Caco-2 (cell line): ENCODE data around the gene ZGRF1. TPM values are rescaled to one million over a fixed set of nuclear protein-coding genes. Genes with fewer than 3 reads are reported as not detected.

Experiments
- BruUV-seq: library from RNA; stranded (reverse); fragments of 400-500 nt; replicated peaks from 2 replicates; lab custom pipeline; 2021; lab: Mats Ljungman, UMichigan
- CTCF ChIA-PET: fragments of 300-600 bp; sonication (Branson Sonifier 250); formaldehyde crosslinking; loops from one replicate; lab custom pipeline; 2022; ENCODE audit warnings: antibody characterized with exemption; lab: Charles Lee
- POLR2A ChIA-PET: fragments of 300-600 bp; sonication (Branson Sonifier 250); formaldehyde crosslinking; loops from one replicate; lab custom pipeline; 2022; ENCODE audit warnings: antibody characterized with exemption; lab: Charles Lee
- DNase-seq, 2 experiments: peaks; one replicate each; pipeline versions ENCODE4 v3.0.0 to v3.0.0-alpha.2; 2020 to 2022
- H3K27me3 ChIP-seq: replicated peaks from 2 replicates; pipeline ENCODE4 v1.6.0; 2011; ENCODE audit warnings: low read length; ENCODE audit not compliant: control insufficient read depth, insufficient read depth
- H3K36me3 ChIP-seq: 2 replicates; pipeline ENCODE4 v1.5.1; 2011; ENCODE audit warnings: low read length; ENCODE audit not compliant: control insufficient read depth, insufficient read depth
- H3K4me1 ChIP-seq: fragments of 250-450 bp; sonication (Bioruptor Pico); 2 replicates; pipeline ENCODE4 v1.5.1; 2020; ENCODE audit warnings: mild to moderate bottlenecking
- H3K4me3 ChIP-seq: 2 replicates; pipeline ENCODE4 v1.5.1; 2011; ENCODE audit warnings: low read depth, mild to moderate bottlenecking, control low read depth, low read length
- H3K9me3 ChIP-seq: fragments of 250-450 bp; sonication (Bioruptor Pico); 2 replicates; pipeline ENCODE4 v1.5.1; 2020; ENCODE audit warnings: mild to moderate bottlenecking, moderate library complexity
- H3K27ac Mint-ChIP-seq: one replicate; pipeline ENCODE4 v1.8.0; 2022; ENCODE audit warnings: mixed read lengths; ENCODE audit not compliant: unreplicated experiment
- H3K27me3 Mint-ChIP-seq: one replicate; pipeline ENCODE4 v1.8.0; 2022; ENCODE audit warnings: mixed read lengths; ENCODE audit not compliant: insufficient read depth, unreplicated experiment
- H3K36me3 Mint-ChIP-seq: one replicate; pipeline ENCODE4 v1.8.0; 2022; ENCODE audit warnings: mild to moderate bottlenecking, mixed read lengths; ENCODE audit not compliant: insufficient read depth, unreplicated experiment
- H3K4me1 Mint-ChIP-seq: one replicate; pipeline ENCODE4 v1.8.0; 2022; ENCODE audit warnings: low read depth, mixed read lengths; ENCODE audit not compliant: unreplicated experiment
- H3K4me3 Mint-ChIP-seq: one replicate; pipeline ENCODE4 v1.8.0; 2022; ENCODE audit warnings: mild to moderate bottlenecking, moderate library complexity, mixed read lengths; ENCODE audit not compliant: unreplicated experiment
- H3K9me3 Mint-ChIP-seq: one replicate; pipeline ENCODE4 v1.8.0; 2022; ENCODE audit warnings: mixed read lengths; ENCODE audit not compliant: unreplicated experiment
- intact Hi-C: fragments of 100-400 bp; cut with micrococcal nuclease; formaldehyde crosslinking; loops from one replicate; pipeline ENCODE4 v1.10.0; 2022; ENCODE audit not compliant: unreplicated experiment
- total RNA-seq: library from RNA; stranded (reverse); gene quantifications from 2 replicates; pipeline ENCODE4 v1.2.3, GENCODE V29; 2022
- TF ChIP-seq, protein P1 (sequence below), 2 experiments: fragments of 200-600 bp in 1 of 2; IDR thresholded peaks; 1 replicate in 1 of 2; 2 replicates in 1 of 2; pipeline versions ENCODE4 v1.5.1 to v1.8.0; 2011 to 2022; ENCODE audit warnings: antibody characterized with exemption in 1 of 2, control low read depth in 1 of 2, inconsistent platforms in 1 of 2, low read depth in 1 of 2, low read length in 1 of 2, mild to moderate bottlenecking in 1 of 2, moderate library complexity in 1 of 2; ENCODE audit not compliant: insufficient read depth in 1 of 2, severe bottlenecking in 1 of 2, unreplicated experiment in 1 of 2

The ZGRF1 gene
- total RNA-seq, 1 experiment from 2014 or later = 14.7 TPM

DNA sequence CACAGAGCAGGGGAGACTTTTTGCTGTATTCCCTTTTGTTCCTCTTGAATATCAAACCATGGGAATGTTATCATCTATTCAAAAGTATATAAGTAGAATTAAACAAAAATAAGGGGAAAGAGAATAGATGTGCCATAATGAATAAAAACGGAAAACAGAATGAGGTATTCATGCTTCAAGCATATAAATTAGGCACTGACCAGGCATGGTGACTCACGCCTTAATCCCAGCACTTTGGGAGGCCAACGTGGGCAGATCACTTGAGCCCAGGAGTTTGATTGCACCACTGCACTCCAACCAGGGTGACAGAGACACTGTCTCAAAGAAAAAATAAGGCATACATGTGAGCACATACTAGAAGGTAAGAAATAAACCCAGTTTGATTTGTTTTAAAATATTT is 104.4 kb downstream of the ZGRF1 start:
- Mint-ChIP-seq H3K9me3 (no peaks in the 10 kb centered on the region), H3K27ac (no peak overlapping the region), H3K27me3 (peaks cover 5% of the 10 kb centered on the region), H3K4me3 (no peak overlapping the region), H3K36me3 (no peaks in the 10 kb centered on the region), H3K4me1 (no peaks in the 10 kb centered on the region)
- Histone ChIP-seq H3K4me1 (no peaks in the 10 kb centered on the region), H3K9me3 (no peaks in the 10 kb centered on the region), H3K4me3 (no peak overlapping the region), H3K36me3 (no peaks in the 10 kb centered on the region), H3K27me3 (no peaks in the 10 kb centered on the region)
- DNase-seq = no peak
- ChIA-PET POLR2A (no interaction called here), CTCF (no interaction called here)
- intact Hi-C loops = no loop called here
- BruUV-seq = no TSS peak
- TF ChIP-seq, protein P1, sequence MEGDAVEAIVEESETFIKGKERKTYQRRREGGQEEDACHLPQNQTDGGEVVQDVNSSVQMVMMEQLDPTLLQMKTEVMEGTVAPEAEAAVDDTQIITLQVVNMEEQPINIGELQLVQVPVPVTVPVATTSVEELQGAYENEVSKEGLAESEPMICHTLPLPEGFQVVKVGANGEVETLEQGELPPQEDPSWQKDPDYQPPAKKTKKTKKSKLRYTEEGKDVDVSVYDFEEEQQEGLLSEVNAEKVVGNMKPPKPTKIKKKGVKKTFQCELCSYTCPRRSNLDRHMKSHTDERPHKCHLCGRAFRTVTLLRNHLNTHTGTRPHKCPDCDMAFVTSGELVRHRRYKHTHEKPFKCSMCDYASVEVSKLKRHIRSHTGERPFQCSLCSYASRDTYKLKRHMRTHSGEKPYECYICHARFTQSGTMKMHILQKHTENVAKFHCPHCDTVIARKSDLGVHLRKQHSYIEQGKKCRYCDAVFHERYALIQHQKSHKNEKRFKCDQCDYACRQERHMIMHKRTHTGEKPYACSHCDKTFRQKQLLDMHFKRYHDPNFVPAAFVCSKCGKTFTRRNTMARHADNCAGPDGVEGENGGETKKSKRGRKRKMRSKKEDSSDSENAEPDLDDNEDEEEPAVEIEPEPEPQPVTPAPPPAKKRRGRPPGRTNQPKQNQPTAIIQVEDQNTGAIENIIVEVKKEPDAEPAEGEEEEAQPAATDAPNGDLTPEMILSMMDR (IDR thresholded peaks at IDR 0.05; ENCODE audit: insufficient read depth in 1 of 2, low read depth in 1 of 2, low read length in 1 of 2, severe bottlenecking in 1 of 2, unreplicated experiment in 1 of 2) = no peak

DNA sequence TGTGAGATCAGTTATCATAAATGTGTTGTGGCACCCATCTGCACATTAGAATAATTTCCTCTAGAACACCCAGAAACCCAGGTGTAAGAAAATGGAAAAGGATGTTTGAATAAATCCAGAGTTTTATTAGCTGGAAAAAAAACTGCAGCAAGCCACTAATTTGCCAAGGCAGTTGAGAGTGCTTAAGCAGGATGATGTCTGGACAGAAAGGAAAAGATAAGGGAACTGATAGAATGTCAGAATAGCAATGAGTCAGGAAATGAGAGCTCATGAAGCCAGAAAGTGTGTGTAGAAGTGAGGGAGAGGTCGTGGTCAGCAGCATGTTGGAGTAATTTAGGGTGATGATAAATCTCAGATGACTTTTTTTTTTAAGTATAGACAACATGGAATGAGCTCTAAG is 105.6 kb downstream of the ZGRF1 start:
- no TSS peak for BruUV-seq
- H3K27me3 Mint-ChIP-seq = peaks cover 5% of the 10 kb centered on the region
- TF ChIP-seq, protein P1 (IDR thresholded peaks at IDR 0.05; ENCODE audit: insufficient read depth in 1 of 2, low read depth in 1 of 2, low read length in 1 of 2, severe bottlenecking in 1 of 2, unreplicated experiment in 1 of 2) = no peak
- CTCF ChIA-PET = interaction anchor here (0.7 kb wide), 1 partner anchor 76 kb away, joined by 3 read pairs; no protein-coding TSS in a partner anchor
- Histone ChIP-seq H3K4me3 (no peak overlapping the region), H3K27me3 (no peaks in the 10 kb centered on the region), H3K36me3 (no peaks in the 10 kb centered on the region), H3K9me3 (no peaks in the 10 kb centered on the region), H3K4me1 (no peaks in the 10 kb centered on the region)
- DNase-seq = no peak
- intact Hi-C loops = no loop called here
- H3K4me3 Mint-ChIP-seq = no peak overlapping the region
- POLR2A ChIA-PET = no interaction called here
- H3K36me3 Mint-ChIP-seq = no peaks in the 10 kb centered on the region
- H3K4me1 Mint-ChIP-seq = no peaks in the 10 kb centered on the region
- H3K9me3 Mint-ChIP-seq = no peaks in the 10 kb centered on the region
- no peak overlapping the region for H3K27ac Mint-ChIP-seq

DNA sequence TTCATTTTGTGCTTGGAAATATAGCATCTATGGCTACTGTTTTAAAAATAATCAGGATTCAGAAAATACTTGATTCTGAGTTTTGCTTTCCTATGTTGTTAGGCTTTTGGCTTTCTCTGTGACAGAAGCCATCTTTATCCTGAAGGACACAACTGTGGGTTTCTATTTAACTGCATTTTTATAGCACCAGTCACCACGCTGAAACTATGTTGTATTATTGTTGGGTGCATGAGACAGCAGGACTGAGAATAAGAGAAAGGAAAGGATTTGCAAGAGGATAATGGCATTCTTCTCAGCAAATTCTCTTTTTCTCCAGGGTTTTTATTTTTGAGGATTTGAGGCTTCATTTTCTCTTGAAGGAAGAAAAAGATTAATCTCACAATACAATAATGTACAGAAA is 110.6 kb downstream of the ZGRF1 start:
- H3K4me3 ChIP-seq = no peak overlapping the region
- H3K4me1 ChIP-seq = no peaks in the 10 kb centered on the region
- no peaks in the 10 kb centered on the region for H3K9me3 ChIP-seq
- H3K36me3 ChIP-seq = no peaks in the 10 kb centered on the region
- H3K27me3 ChIP-seq = no peaks in the 10 kb centered on the region
- Mint-ChIP-seq H3K4me3 (no peak overlapping the region), H3K27ac (no peak overlapping the region), H3K36me3 (no peaks in the 10 kb centered on the region), H3K27me3 (peaks cover 11% of the 10 kb centered on the region), H3K4me1 (no peaks in the 10 kb centered on the region), H3K9me3 (no peaks in the 10 kb centered on the region)
- no TSS peak for BruUV-seq
- POLR2A ChIA-PET = no interaction called here
- TF ChIP-seq, protein P1 (IDR thresholded peaks at IDR 0.05; ENCODE audit: insufficient read depth in 1 of 2, low read depth in 1 of 2, low read length in 1 of 2, severe bottlenecking in 1 of 2, unreplicated experiment in 1 of 2) = no peak
- no peak for DNase-seq
- intact Hi-C loops = loop anchor here (10.0 kb wide), 1 partner anchor 239 kb away; no protein-coding TSS in a partner anchor
- CTCF ChIA-PET = no interaction called here
